ENCODE measurements around the gene KLC1.

- no peak for TF ChIP-seq CTCF (IDR thresholded peaks at IDR 0.05)
- TF ChIP-seq POLR2A (IDR thresholded peaks at IDR 0.05), result no peak
- no peak for TF ChIP-seq POLR2AphosphoS5 (IDR thresholded peaks at IDR 0.05)
Measured at GRCh38 chr14:103702095-103702494, 73.1 kb downstream of the KLC1 start.
